ENCODE measurements around the gene NMU.

DNA sequence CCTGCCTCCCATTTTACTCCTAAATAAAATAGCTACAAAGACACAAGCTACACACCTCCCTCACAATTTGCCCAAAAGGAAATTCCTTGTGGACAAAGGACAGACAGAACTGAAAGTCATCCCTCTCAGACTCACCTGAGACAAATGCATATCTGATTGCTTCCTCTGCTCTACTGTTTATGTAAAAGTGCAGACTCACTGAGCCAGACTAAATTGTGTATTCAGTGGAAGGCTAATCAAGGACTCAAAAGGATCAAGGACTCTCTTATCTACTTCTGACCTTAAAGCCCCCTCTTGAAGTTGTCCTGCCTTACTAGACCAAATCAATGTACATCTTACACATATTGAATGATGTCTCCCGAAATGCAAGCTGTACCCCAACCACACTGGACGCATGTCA, 47.9 kb downstream of the NMU start:
- TF ChIP-seq, protein P1, sequence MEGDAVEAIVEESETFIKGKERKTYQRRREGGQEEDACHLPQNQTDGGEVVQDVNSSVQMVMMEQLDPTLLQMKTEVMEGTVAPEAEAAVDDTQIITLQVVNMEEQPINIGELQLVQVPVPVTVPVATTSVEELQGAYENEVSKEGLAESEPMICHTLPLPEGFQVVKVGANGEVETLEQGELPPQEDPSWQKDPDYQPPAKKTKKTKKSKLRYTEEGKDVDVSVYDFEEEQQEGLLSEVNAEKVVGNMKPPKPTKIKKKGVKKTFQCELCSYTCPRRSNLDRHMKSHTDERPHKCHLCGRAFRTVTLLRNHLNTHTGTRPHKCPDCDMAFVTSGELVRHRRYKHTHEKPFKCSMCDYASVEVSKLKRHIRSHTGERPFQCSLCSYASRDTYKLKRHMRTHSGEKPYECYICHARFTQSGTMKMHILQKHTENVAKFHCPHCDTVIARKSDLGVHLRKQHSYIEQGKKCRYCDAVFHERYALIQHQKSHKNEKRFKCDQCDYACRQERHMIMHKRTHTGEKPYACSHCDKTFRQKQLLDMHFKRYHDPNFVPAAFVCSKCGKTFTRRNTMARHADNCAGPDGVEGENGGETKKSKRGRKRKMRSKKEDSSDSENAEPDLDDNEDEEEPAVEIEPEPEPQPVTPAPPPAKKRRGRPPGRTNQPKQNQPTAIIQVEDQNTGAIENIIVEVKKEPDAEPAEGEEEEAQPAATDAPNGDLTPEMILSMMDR (IDR thresholded peaks at IDR 0.05), result no peak
- TF ChIP-seq HOXB13 (CRISPR knock-in tag; IDR thresholded peaks at IDR 0.05; ENCODE audit: low read depth) (no peak), RNF2 (IDR thresholded peaks at IDR 0.05; ENCODE audit: borderline replicate concordance, low read depth) (no peak), ELK1 (IDR thresholded peaks at IDR 0.05; ENCODE audit: low read depth, low read length) (no peak), CHD2 (IDR thresholded peaks at IDR 0.05; ENCODE audit: low read length, partially characterized antibody) (no peak), PBX3 (IDR thresholded peaks at IDR 0.05) (no peak), SMC3 (IDR thresholded peaks at IDR 0.05) (no peak), JUN (IDR thresholded peaks at IDR 0.05) (no peak), HOXA7 (CRISPR knock-in tag; IDR thresholded peaks at IDR 0.05) (no peak), POLR2AphosphoS2 (conservative IDR thresholded peaks at IDR 0.05; ENCODE audit: low read length) (no peak), REST (IDR thresholded peaks at IDR 0.05) (no peak), EP300 (IDR thresholded peaks at IDR 0.05) (no peak)
- TF ChIP-seq, protein P2, sequence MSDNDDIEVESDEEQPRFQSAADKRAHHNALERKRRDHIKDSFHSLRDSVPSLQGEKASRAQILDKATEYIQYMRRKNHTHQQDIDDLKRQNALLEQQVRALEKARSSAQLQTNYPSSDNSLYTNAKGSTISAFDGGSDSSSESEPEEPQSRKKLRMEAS (IDR thresholded peaks at IDR 0.05), result no peak

All from A549 (cell line).